Measurements from ENCODE around the gene SYS1.

DNA sequence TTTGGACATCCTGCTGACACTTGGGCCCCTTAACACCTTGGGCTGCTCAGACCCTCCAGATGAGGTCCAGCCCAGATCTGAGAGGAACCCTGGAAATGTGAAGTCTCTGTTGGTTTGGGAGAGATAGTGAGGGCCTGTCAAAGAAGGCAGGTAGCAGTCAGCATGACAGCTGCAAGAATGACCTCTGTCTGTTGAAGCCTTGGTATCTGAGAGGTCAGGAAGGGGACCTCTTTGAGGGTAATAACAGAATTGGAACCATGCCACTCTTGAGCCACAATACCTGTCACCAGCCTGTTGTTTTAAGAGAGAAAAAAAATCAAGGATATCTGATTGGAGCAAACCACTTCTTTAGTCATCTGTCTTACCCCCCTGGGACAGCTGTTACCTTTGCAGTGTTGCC lies 4.2 kb downstream of the SYS1 start:
- TF ChIP-seq, protein P1, sequence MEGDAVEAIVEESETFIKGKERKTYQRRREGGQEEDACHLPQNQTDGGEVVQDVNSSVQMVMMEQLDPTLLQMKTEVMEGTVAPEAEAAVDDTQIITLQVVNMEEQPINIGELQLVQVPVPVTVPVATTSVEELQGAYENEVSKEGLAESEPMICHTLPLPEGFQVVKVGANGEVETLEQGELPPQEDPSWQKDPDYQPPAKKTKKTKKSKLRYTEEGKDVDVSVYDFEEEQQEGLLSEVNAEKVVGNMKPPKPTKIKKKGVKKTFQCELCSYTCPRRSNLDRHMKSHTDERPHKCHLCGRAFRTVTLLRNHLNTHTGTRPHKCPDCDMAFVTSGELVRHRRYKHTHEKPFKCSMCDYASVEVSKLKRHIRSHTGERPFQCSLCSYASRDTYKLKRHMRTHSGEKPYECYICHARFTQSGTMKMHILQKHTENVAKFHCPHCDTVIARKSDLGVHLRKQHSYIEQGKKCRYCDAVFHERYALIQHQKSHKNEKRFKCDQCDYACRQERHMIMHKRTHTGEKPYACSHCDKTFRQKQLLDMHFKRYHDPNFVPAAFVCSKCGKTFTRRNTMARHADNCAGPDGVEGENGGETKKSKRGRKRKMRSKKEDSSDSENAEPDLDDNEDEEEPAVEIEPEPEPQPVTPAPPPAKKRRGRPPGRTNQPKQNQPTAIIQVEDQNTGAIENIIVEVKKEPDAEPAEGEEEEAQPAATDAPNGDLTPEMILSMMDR (IDR thresholded peaks at IDR 0.05; ENCODE audit: low read depth, low read length, poor library complexity, severe bottlenecking): no peak
- TF ChIP-seq EZH2phosphoT487 (IDR thresholded peaks at IDR 0.05; ENCODE audit: borderline replicate concordance, low read length): no peak
